Measurements from ENCODE around the gene TATDN3.
"Not testable (repeated sequence)": the region's sequence is repeated elsewhere in the genome, so short reads cannot be mapped to it uniquely, and the experiment has no call there.

TATDN3 gene

DNA sequence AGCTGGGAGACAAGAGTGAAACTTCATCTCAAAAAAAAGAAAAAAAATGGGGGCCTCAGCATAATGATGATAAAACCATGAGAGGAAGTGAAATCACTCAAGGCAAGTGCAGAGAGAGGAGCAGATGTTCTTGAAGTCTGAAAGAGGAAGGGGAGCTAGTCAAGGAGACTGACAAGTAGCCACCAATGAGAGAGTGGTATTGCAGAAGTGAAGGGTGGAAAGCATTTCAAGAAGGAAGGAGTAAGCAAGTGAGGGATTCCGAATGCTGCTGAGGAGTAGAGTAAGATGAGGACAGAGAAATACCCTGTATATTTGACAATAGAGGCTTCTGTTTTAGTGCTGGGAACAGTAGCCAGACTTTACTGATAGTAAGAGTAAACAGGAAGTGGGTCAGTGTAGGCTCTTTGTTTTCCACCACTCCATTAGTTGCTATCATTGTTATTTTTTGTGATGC is 2.9 kb downstream of the TATDN3 start:
- peak overlapping the region; percentile 66 for H3K27ac Mint-ChIP-seq
- peaks cover 47% of the 10 kb centered on the region for H3K36me3 Mint-ChIP-seq
- DNase-seq (ENCODE audit: low spot score in 2 of 2), result no peak
- H3K4me3 Mint-ChIP-seq, result no peak overlapping the region
- no peaks in the 10 kb centered on the region for H3K9me3 Mint-ChIP-seq
- H3K4me1 Mint-ChIP-seq, result peaks cover 24% of the 10 kb centered on the region
- ATAC-seq, result no peak

GRCh38 chr1:212797681-212798080 is 6.0 kb downstream of the TATDN3 start:
- ATAC-seq, result no peak
- no peak overlapping the region for H3K27ac Mint-ChIP-seq

GRCh38 chr1:212805767-212806166 is 14.1 kb downstream of the TATDN3 start:
- Mint-ChIP-seq H3K9me3 (no peaks in the 10 kb centered on the region), H3K36me3 (peaks cover 73% of the 10 kb centered on the region), H3K4me1 (no peaks in the 10 kb centered on the region), H3K27ac (no peak overlapping the region), H3K4me3 (no peak overlapping the region)
- no peak for ATAC-seq
- no peak for DNase-seq (ENCODE audit: low spot score in 2 of 2)

More at GRCh38 chr1:212797681-212798080, 6.0 kb downstream of the TATDN3 start:
- Mint-ChIP-seq H3K4me1 (peaks cover 19% of the 10 kb centered on the region), H3K36me3 (peaks cover 59% of the 10 kb centered on the region), H3K4me3 (no peak overlapping the region), H3K9me3 (no peaks in the 10 kb centered on the region)
- no peak for DNase-seq (ENCODE audit: low spot score in 2 of 2)

DNA sequence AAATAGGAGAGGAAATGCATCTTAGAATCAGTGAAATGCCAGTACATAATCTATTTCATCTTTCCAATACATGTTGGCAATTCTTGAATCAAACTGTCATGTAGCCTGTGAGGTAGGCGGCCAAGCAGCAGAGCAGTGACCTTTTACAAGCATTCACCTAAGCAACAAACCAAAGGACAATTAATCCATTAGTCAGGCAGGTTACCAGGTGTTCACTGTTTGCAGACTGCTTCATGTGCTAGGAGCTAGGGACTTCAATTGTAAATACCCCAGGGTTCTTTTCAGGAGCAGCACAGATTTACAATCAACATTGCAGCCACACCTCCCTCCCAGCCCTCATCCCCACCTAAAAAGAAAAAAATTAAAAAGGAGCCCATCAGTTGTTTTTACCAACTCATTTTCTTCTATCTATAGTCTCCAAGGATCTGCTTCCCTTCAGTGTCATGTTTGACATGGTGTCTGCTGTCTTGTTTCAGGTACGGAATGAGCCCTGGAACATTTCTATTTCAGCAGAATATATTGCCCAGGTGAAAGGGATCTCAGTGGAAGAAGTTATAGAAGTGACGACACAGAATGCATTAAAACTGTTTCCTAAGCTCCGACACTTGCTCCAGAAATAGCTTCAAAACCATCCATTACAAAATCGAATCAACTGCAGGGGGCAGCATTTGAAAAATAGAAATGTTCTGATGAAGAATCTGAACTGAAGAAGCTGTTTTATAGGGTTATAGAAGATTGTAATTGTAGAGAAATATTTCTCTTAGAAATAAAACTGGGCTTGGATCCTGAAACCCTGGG is 23.0 kb downstream of the TATDN3 start:
- Mint-ChIP-seq H3K9me3 (no peaks in the 10 kb centered on the region), H3K4me3 (no peak overlapping the region), H3K36me3 (peaks cover 24% of the 10 kb centered on the region), H3K4me1 (no peaks in the 10 kb centered on the region), H3K27ac (no peak overlapping the region)
- no peak for ATAC-seq
- no peak for DNase-seq (ENCODE audit: low spot score in 2 of 2)

DNA sequence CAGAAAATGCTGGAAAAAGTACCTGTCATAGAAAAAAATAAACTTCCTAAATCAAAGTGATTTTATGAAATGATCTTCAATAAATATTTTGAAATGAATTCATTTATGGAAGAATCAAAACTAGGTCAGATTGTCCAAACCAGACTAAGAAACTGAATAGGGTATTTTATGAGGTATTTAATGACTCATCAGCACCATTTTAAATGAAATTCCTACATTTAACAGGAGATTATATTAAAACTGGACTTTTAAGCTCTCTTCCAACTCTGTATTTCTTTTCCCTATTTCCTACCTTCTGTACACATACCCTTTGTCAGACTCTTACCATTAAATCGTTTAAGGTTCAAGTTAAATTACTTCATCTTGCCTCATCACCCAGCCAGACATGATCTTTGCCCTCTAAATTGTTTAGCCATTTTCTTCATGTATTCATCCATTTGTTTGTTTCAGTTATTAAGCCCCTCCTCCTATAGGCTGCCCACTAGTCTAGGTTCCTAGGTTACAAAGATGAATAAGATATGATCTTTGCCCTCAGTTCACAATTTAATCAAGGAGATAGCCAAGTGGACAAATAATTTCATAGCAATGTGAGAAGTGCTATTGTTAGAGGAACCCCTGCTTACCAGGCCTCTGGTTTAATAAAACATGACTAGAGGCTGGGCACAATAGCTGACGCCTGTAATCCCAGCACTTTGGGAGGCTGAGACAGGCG is 25.0 kb downstream of the TATDN3 start:
- DNase-seq (ENCODE audit: low spot score in 2 of 2) (no peak), ATAC-seq (no peak)
- Mint-ChIP-seq H3K4me3 (no peak overlapping the region), H3K27ac (no peak overlapping the region), H3K4me1 (no peaks in the 10 kb centered on the region), H3K36me3 (peaks cover 14% of the 10 kb centered on the region), H3K9me3 (no peaks in the 10 kb centered on the region)

DNA sequence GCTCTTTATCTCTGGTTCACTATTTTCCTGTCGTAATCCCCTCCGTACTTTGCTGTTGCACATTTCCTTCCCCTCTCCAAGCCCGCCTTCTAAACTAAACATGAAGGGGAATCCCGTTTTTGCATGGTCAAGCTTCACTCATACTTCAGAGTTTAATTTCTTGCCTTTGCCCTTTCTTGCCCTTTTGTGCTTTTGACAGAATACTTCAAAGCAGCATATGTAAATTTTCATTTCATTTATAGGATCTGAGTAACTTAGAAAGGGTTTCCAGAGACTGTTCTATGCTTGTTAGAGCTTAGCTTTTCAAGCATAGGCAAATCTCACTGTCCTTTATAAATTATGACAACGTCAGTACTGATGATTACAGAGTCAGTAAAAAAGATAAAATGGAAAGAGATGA is 28.0 kb downstream of the TATDN3 start:
- ATAC-seq (no peak), DNase-seq (ENCODE audit: low spot score in 2 of 2) (no peak)
- Mint-ChIP-seq H3K36me3 (no peaks in the 10 kb centered on the region), H3K9me3 (peaks cover 2% of the 10 kb centered on the region), H3K4me3 (no peak overlapping the region), H3K27ac (no peak overlapping the region), H3K4me1 (no peaks in the 10 kb centered on the region)

- H3K27ac Mint-ChIP-seq, result no peak overlapping the region
- H3K4me3 Mint-ChIP-seq, result no peak overlapping the region
- no peaks in the 10 kb centered on the region for H3K36me3 Mint-ChIP-seq
- no peaks in the 10 kb centered on the region for H3K4me1 Mint-ChIP-seq
- DNase-seq (ENCODE audit: low spot score in 2 of 2) (no peak), ATAC-seq (no peak)
- peaks cover 8% of the 10 kb centered on the region for H3K9me3 Mint-ChIP-seq
Observed at GRCh38 chr1:212820969-212821368, 29.3 kb downstream of the TATDN3 start.

DNA sequence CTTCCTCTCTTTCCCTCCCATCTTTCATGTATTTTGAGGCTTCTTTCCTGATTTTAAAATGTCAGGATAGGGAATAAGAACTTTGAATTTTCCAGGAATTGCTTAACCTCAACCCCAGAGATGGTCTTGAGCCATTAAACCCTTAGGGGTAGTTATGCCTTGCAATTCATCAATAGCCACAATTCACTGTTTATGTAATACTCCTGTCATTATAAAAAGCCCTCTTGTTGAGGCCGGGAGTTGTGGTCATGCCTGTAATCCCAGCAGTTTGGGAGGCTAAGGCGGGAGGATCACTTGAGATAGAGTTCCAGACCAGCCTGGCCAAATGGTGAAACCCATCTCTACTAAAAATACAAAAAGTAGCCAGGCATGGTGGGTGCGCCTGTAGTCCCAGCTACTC is 31.3 kb downstream of the TATDN3 start:
- peaks cover 12% of the 10 kb centered on the region for H3K9me3 Mint-ChIP-seq
- no peak for DNase-seq (ENCODE audit: low spot score in 2 of 2)

DNA sequence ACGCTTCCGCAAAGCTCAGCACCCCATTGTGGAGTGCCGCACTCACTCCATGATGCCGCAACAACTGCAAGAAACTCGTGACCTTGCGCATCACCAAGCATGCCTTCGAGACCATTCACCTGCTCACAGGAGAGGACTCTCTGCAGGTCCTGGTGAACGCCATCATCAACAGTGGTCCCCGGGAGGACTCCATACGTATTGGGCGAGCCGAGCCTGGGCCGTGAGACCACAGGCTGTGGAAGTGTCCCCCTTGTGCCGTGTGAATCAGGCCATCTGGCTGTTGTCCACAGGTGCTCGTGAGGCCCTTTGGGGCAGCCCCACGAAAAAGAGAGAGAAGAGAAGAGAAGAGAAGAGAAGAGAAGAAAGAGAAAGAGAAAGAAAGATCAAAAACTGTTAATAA is 32.5 kb downstream of the TATDN3 start:
- Mint-ChIP-seq H3K9me3 (peaks cover 12% of the 10 kb centered on the region), H3K27ac (no peak overlapping the region), H3K36me3 (no peaks in the 10 kb centered on the region), H3K4me3 (no peak overlapping the region), H3K4me1 (no peaks in the 10 kb centered on the region)
- DNase-seq (ENCODE audit: low spot score in 2 of 2) (no peak), ATAC-seq (no peak)

More for the DNA sequence above, 31.3 kb downstream of the TATDN3 start:
- ATAC-seq, result no peak
- Mint-ChIP-seq H3K36me3 (no peaks in the 10 kb centered on the region), H3K27ac (no peak overlapping the region), H3K4me1 (no peaks in the 10 kb centered on the region), H3K4me3 (no peak overlapping the region)

DNA sequence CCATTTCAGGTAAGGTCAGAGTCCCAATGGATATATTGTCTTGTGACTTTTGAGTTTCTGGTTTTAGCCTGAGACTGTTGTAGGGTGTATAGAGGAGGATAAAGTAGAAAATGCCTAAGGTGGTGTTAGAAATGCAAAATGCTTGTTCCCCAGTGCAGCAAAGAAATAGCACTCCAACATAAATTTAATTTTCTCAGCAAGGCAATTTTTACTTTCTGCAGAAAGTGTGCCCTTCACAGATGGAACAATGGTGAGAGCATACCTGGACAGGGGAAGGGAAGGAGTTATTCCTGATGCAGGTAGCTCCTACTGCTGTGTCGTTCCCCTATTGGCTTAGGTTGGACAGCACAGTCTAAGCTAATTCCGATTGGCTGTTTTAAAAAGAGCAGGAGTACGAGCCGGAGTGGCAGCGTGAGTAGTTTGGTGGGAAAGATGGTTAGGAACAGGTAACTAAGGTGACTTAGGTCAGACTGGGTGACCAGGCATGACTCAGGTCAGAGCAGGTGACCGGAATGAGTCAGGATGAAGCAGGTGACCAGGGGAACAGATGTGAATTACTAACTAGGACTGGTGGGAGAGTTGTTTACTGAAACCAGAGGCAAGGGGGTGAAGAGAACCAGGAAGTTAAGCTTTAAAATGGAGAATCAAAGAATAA is 34.2 kb downstream of the TATDN3 start:
- peaks cover 12% of the 10 kb centered on the region for H3K9me3 Mint-ChIP-seq
- H3K36me3 Mint-ChIP-seq, result no peaks in the 10 kb centered on the region
- ATAC-seq (no peak), DNase-seq (ENCODE audit: low spot score in 2 of 2) (no peak)
- H3K27ac Mint-ChIP-seq, result no peak overlapping the region
- H3K4me3 Mint-ChIP-seq, result no peak overlapping the region
- H3K4me1 Mint-ChIP-seq, result no peaks in the 10 kb centered on the region

GRCh38 chr1:212827171-212827776 is 35.6 kb downstream of the TATDN3 start:
- H3K4me1 Mint-ChIP-seq, result peaks cover 5% of the 10 kb centered on the region
- DNase-seq (ENCODE audit: low spot score in 2 of 2) (no peak), ATAC-seq (no peak)
- peaks cover 12% of the 10 kb centered on the region for H3K9me3 Mint-ChIP-seq
- H3K4me3 Mint-ChIP-seq, result no peak overlapping the region
- no peaks in the 10 kb centered on the region for H3K36me3 Mint-ChIP-seq
- H3K27ac Mint-ChIP-seq, result no peak overlapping the region

GRCh38 chr1:212827831-212828278 is 36.2 kb downstream of the TATDN3 start:
- Mint-ChIP-seq H3K36me3 (no peaks in the 10 kb centered on the region), H3K27ac (no peak overlapping the region), H3K9me3 (peaks cover 12% of the 10 kb centered on the region), H3K4me3 (no peak overlapping the region), H3K4me1 (peaks cover 5% of the 10 kb centered on the region)
- DNase-seq (ENCODE audit: low spot score in 2 of 2) (no peak), ATAC-seq (no peak)

DNA sequence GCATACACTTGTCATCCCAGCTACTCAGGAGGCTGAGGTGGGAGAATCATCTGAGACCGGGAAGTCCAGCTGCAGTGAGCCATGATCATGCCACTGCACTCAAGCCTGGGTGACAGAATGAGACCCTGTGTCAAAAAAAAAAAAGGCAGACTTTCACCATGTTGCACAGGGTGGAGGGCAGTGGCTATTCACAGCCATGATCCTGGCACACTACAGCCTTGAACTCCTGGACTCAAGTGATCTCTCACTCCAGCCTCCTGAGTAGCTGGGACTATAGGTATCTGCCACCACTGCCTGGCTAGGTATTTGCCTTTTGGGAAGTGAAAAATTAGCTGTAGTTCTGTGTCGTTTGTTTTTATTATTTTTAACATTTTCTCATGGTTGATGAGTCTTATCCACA is 36.7 kb downstream of the TATDN3 start:
- Mint-ChIP-seq H3K4me3 (no peak overlapping the region), H3K4me1 (peaks cover 5% of the 10 kb centered on the region), H3K27ac (no peak overlapping the region), H3K9me3 (peaks cover 12% of the 10 kb centered on the region), H3K36me3 (no peaks in the 10 kb centered on the region)
- no peak for ATAC-seq
- DNase-seq (ENCODE audit: low spot score in 2 of 2), result no peak

- not testable (repeated sequence) for H3K4me3 Mint-ChIP-seq; H3K4me1 Mint-ChIP-seq; DNase-seq (ENCODE audit: low spot score in 2 of 2); H3K9me3 Mint-ChIP-seq; H3K36me3 Mint-ChIP-seq; H3K27ac Mint-ChIP-seq
- peak; percentile 21 for ATAC-seq
Observed at GRCh38 chr1:212833211-212834207, 41.8 kb downstream of the TATDN3 start.

Measured in stimulated activated effector memory CD8-positive, alpha-beta T cell treated with anti-CD3 and anti-CD28 coated beads, Interleukin-12 subunit alpha, Interleukin-12 subunit beta, amount 100 ng/mL, for 72 hours (primary cell).